ENCODE data around the gene CTSD.

Gene CTSD

DNA sequence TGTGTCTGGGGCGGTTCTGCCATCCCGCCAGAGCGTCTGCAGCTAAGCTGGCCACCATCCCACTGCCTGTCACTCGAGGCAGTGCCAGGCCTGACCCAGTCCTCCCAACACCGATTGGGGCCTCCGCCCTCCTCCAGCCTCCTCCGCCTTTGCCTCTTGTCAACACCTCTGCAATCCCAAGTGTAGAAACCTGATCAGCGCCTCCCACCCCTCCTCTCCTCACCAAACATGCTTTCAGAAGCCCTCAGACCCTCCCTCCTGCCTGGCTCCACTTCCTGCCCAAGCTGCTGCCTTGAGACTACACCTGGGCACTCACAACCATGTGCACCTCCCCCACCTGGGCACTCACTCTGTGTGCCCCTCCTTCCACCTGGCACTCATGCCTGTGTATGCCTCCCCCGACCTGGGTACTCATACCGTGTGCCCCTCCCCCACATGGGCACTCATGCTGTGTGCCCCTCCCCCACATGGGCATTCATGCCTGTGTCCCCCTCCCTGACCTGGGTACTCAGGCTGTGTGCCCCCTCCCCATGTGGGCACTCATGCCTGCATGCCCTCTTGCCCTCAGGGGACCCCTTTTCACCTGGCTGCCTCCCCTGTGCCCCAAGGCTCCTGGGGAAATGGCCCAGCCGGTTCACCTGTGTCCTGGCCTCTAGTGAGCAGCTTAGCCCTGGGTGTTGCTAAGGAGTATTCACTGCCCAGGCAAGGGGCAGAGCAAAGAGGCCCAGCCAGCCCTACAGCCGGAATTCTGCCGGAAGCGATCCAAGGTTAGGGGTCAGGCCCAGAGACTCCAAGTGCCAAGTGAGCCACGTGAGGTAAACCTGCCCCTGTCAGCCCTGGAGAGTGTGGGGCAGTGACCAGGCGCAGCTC, 7.8 kb downstream of the CTSD start:
- DNase-seq (ENCODE audit: low read depth), result no peak

DNA sequence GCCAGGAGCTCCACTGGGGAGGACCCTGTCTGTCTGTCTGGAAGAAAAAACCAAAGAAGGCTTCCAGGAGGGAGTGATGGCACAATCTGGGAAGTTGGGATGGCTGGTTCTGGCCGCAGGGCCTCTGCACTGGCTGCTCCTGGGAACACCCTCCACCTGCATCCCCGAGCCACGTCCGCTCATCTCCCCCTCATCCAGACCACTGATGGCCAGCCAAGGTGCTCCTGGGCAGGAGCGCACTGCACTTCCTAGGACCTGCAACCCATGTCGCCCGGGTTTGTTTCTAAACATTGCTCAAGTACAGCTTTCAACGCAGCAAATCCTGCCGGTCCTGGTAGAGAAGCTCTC, 8.4 kb downstream of the CTSD start:
- DNase-seq (ENCODE audit: low read depth), result no peak

GRCh38 chr11:1754376-1755150, 9.2 kb downstream of the CTSD start:
- no peak for DNase-seq (ENCODE audit: low read depth)

- DNase-seq (ENCODE audit: low read depth), result no peak
Measured at GRCh38 chr11:1753929-1754305, 9.8 kb downstream of the CTSD start.

GRCh38 chr11:1753229-1753928, 10.3 kb downstream of the CTSD start:
- no peak for DNase-seq (ENCODE audit: low read depth)

DNA sequence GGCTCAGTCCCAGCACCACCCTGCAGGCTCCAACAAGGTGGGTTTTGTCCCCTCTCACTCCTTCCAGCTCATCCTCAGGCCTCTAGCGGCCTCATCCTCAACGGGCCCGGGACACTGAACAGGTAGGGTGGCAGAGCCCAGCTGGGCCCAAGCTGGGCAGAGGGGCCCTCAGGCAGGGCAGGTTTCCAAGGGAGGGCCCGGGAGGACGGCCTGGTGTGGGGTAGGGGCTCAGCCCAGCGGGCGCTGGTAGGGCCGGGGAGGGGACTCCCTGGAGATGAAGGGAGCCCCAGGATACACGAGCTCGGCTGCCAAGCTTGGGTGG, 10.9 kb downstream of the CTSD start:
- DNase-seq (ENCODE audit: low read depth), result no peak

GRCh38 chr11:1751999-1752906, 11.5 kb downstream of the CTSD start:
- no peak for DNase-seq (ENCODE audit: low read depth)

GRCh38 chr11:1751531-1751921, 12.2 kb downstream of the CTSD start:
- no peak for DNase-seq (ENCODE audit: low read depth)

DNA sequence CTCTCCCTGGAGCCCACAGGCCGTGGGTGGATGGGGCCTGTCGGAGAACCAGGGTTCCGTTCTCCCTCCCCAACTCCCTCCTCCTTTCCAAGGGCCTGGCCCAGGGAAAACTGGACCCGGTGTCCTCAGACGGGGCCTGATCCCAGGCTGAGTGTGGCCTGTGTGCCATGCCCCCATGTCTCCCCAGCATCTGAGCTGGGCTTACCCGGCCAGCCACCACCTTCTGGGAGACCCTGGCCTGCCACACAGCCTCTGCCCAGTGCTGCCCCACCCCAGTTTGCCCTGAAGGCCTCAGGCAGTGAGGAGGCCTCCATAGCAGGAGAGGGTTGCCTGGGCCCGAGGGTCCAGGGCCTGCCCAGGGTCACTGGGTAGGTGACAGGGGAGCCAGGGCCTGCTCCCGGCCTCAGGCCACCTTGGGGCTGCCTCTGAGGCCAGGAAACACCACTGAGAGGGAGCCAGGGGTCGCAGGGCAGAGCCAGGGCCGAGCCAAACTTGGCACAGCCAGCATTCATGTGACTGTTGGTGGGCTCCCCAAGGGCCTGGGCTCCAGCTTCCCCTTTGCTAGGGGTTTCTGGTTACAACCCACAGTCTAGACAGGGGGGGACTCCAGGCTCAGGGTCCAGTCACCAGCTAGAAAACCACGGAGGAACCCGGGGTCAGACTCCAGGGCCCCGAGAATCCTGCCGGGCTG, 12.7 kb downstream of the CTSD start:
- DNase-seq (ENCODE audit: low read depth), result no peak

- DNase-seq (ENCODE audit: low read depth), result peak; percentile 19
Measured at GRCh38 chr11:1750481-1750839, 13.3 kb downstream of the CTSD start, which contains the start of gene IFITM10. Gene IFITM10, minus strand, starts transcription at chr11:1750595. Its CDS starts 153 bp downstream, at chr11:1750442.

DNA sequence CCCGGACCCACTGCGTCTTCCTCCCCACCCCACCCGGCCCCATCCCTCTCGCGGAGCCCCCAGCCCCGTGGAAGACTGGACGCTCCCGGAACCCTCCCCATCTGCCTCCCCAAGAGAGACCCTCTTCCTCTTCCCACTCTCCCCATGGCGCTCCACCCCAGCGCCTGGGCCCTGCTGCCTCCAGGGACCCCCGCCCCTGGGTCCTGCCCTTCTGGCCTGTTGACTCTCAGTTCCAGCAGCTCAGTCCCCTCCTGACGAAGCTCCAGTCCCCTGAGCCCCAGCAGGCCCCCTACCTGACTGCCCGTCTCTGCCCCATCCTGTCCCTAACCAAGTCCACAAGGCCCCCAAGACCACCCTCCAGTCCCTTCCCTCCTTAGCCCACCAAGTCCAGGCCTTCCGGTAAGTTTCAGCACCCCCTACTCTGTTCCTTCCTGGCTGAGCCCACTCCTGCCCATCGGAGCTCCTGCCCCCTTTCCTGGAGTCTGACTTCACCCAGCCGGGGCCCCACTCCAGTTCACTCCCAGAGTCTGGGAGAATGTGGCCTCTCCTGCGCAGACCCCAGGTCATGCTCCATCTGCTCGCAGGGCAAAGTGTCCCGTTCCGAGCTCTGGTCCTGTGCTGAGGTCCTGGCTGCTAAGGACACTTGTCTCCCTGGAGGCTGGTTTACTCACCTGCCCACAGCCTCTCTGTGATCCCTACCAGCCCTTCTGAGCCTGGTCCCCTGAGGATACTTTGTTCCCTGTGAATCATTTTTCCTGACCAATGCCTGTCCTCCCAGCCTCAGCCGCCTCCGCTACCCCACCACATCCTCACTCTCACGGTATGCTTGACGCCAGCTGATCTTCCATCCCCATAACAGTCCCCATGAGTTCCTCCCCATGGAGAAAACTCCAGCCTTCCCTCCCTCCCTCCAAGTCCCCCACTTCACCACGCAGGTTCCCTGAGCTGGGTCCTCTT, 14.1 kb downstream of the CTSD start:
- DNase-seq (ENCODE audit: low read depth), result peak; percentile 79

DNA sequence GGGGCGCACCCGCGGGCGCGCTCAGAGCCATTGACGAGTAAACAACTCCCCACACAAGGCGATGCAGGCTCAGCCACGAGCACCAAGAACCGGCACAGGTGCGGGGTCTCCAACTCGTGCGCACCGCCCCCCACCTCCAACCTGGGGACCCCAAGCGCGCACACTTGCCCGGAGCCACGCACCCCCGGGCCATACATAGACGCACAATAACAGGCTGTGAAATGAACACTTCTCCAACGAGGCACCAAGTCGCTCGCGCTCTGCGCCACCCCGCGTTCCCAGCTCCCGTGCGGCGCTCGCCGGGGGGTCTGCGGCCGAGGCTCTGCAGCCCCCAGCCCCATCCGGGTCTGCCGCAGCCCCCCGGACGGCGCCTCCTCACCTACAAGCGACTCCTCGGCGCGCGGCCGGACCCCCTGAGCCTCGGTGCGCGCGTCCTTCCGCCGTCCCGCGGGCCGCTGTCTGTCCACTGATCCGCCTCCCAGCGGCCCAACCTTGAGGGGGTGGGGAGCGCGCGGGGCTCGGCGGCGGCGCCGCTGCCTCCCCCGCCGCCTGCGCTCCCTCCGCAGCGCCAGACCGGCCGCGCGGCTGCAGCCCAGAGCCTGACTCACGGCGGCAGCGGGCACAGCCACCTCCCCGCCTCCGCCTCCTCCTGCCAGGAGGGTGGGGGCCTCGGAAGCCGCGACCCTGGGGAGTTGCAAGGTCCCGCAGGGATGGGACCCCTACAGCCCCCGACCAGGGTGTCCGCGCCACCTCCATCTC, 14.9 kb downstream of the CTSD start:
- DNase-seq (ENCODE audit: low read depth), result peak; percentile 35

DNA sequence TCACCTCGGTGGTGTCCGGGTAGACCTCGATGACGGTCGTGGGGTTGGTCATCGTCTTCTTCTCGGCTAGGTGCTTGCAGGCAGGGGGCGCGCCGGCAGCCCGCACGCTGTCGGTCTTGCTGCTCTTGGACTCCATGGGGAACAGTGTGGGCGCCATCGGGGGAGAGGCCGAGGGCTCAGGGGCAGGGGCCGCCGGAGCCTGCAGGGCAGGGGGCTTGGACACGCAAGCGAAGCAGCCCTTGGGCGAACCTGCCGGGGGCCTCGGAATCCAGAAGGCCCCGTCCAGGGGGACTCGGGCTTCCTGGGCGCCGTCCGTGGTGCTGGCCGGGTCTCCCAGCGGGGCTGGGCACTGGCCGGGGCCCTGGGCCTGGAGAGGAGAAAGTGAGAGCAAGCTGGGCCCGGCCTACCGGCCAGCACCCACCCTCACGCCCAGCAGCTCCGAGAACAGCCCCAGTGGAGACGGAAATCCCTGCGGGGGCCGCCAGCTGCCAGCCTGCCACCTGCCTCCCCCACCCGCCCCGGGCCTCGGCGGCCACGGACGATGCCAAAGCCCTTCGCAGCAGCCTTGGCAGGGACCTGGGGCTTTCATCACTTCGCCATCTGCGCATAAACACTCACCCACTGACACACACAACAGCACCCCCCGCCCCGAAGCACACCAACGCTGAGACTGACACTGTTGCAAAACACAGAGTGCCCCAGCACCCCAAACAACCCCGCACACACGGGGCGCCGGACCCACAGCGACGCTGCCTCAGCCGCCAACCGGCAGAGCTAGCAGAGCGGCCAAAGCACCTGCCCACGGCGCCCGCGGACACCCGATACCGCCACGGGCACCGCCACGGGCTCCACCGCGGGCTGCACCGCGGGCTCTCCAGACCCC, 15.7 kb downstream of the CTSD start:
- no peak for DNase-seq (ENCODE audit: low read depth)

DNA sequence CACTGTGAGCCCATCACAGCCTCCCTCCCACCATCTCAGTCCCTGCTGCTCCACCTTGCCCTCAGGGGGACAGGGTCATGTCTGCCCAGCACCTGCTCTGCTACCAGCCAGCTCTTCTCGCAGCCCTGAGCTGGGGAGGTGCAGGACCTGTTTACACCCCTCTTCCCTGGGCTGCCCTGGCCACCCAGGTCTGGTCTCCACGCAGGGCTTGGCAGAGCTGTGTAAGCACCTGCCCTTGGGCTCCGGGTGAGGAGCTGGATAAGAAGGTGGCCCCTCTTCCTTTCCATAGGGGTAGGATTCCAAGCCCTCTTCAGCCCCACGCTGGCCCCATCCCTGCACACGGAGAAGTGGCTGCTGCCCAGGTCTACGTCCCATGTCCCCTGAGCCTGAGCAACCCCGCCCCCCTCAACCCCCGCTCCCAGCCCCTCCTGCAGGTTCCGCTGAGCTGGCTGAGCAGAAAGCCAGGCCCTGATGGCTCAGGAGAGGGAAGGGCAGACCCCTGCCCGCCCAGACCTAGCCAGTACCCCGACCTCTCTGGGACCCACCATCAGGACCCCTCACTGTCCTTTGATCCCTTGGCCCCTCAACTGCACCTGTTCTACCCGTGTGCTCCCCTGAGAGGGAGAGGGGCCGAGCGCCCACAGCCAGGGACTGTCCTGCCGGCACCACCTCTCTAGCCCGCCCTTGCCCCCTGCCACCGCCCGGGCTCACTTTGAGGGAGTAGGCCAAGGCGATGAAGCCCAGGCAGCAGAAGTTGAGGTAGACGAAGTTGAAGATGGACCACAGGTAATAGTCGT, 16.6 kb downstream of the CTSD start:
- DNase-seq (ENCODE audit: low read depth), result no peak

DNA sequence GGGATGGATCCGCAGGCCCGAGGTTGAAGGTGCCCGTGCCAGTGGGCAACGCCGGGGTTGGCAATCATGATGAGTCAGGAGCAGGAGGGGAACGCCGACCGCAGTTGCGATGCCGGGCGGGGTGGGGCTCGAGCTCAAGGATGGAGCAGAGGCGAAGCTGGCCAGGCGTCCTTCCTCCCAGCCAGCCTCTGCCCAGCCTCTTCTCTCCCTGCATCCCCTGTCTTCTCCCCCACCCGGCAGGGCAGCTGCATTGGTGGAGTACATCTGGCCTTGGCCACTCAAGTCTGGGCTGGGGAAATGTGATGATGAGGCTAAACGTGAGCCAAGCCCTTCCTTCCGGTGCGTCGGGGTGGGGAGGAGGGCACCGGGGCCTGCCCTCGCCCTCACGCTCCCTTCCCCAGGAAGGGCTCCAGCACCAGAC, 17.2 kb downstream of the CTSD start:
- DNase-seq (ENCODE audit: low read depth), result no peak

DNA sequence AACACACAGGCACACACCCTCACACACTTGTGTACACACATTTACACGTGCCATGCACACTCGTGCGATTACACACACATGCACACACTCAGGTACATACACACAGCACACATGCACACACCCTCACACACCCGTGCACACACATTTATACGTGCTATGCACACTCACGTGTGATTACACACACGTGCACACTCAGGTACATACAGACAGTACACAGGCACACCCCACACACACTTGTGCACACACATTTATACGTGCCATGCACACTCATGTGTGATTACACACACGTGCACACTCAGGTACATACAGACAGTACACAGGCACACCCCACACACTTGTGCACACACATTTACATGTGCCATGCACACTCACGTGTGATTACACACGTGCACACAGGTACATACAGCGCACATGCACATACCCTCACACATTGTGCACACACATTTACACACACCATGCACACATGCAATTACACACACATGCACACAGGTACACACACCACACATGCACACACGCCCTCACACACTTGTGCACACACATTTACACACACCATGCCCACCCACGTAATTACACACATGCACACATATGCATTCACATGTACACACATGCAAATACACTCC, 17.9 kb downstream of the CTSD start:
- DNase-seq (ENCODE audit: low read depth), result no peak
